Neural cell (in vitro differentiated cells): ENCODE measurements around the gene SMU1.

Source experiments
- EP300 ChIP-seq: fragments of 450-650 bp; conservative IDR thresholded peaks from 2 replicates; pipeline ENCODE4 v1.6.1; 2014; ENCODE audit warnings: antibody characterized with exemption, mild to moderate bottlenecking, moderate library complexity; ENCODE audit not compliant: poor library complexity, severe bottlenecking
- EZH2 ChIP-seq: fragments of 200-600, 300-800 bp; shearing (Covaris generic), sonication (generic); IDR thresholded peaks from 2 replicates; pipeline ENCODE4 v1.6.1; 2014; ENCODE audit warnings: antibody characterized with exemption, low read length, borderline replicate concordance, mild to moderate bottlenecking; ENCODE audit not compliant: insufficient read depth, poor library complexity, severe bottlenecking
- MXI1 ChIP-seq: fragments of 450-650 bp; conservative IDR thresholded peaks from 2 replicates; pipeline ENCODE4 v1.6.1; 2014; ENCODE audit warnings: antibody characterized with exemption, mild to moderate bottlenecking; ENCODE audit not compliant: poor library complexity, severe bottlenecking
- POLR2AphosphoS5 ChIP-seq: IDR thresholded peaks from 2 replicates; pipeline ENCODE4 v1.6.1; 2012
- RAD21 ChIP-seq: fragments of 450-650 bp; conservative IDR thresholded peaks from 2 replicates; pipeline ENCODE4 v1.6.1; 2014; ENCODE audit warnings: antibody characterized with exemption, mild to moderate bottlenecking, moderate library complexity
- TAF1 ChIP-seq: IDR thresholded peaks from 2 replicates; pipeline ENCODE4 v1.6.1; 2012; ENCODE audit warnings: low read depth
- TF ChIP-seq, protein P1 (sequence below): fragments of 450-650 bp; IDR thresholded peaks from 2 replicates; pipeline ENCODE4 v1.5.1; 2014; ENCODE audit warnings: antibody characterized with exemption, mild to moderate bottlenecking, moderate library complexity; ENCODE audit not compliant: poor library complexity, severe bottlenecking
- TF ChIP-seq, protein P2 (sequence below): IDR thresholded peaks from 2 replicates; pipeline ENCODE4 v1.6.1; 2012; ENCODE audit warnings: borderline replicate concordance

DNA sequence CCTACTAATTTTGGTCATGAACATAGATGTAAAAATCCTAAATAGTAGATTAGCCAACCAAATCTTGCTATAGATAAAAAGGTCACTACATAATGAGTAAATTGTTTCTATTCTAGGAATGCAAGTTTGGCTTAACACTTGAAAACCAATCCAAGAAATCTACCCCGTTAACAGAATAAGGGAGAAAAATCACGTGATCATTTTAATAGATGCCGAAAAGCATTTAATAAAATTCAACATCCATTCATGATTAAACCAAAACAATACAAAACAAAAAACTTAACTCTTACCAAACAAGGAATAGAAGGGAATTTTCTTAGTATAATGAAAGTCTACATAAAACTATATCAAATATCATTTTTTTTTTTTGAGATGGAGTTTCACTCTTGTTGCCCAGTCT lies 20.7 kb upstream of the SMU1 start:
- TF ChIP-seq POLR2AphosphoS5 = no peak
- TF ChIP-seq, protein P1, sequence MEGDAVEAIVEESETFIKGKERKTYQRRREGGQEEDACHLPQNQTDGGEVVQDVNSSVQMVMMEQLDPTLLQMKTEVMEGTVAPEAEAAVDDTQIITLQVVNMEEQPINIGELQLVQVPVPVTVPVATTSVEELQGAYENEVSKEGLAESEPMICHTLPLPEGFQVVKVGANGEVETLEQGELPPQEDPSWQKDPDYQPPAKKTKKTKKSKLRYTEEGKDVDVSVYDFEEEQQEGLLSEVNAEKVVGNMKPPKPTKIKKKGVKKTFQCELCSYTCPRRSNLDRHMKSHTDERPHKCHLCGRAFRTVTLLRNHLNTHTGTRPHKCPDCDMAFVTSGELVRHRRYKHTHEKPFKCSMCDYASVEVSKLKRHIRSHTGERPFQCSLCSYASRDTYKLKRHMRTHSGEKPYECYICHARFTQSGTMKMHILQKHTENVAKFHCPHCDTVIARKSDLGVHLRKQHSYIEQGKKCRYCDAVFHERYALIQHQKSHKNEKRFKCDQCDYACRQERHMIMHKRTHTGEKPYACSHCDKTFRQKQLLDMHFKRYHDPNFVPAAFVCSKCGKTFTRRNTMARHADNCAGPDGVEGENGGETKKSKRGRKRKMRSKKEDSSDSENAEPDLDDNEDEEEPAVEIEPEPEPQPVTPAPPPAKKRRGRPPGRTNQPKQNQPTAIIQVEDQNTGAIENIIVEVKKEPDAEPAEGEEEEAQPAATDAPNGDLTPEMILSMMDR = no peak
- TF ChIP-seq MXI1 = no peak
- no peak for TF ChIP-seq EZH2
- TF ChIP-seq EP300 = no peak
- no peak for TF ChIP-seq RAD21
- TF ChIP-seq, protein P2, sequence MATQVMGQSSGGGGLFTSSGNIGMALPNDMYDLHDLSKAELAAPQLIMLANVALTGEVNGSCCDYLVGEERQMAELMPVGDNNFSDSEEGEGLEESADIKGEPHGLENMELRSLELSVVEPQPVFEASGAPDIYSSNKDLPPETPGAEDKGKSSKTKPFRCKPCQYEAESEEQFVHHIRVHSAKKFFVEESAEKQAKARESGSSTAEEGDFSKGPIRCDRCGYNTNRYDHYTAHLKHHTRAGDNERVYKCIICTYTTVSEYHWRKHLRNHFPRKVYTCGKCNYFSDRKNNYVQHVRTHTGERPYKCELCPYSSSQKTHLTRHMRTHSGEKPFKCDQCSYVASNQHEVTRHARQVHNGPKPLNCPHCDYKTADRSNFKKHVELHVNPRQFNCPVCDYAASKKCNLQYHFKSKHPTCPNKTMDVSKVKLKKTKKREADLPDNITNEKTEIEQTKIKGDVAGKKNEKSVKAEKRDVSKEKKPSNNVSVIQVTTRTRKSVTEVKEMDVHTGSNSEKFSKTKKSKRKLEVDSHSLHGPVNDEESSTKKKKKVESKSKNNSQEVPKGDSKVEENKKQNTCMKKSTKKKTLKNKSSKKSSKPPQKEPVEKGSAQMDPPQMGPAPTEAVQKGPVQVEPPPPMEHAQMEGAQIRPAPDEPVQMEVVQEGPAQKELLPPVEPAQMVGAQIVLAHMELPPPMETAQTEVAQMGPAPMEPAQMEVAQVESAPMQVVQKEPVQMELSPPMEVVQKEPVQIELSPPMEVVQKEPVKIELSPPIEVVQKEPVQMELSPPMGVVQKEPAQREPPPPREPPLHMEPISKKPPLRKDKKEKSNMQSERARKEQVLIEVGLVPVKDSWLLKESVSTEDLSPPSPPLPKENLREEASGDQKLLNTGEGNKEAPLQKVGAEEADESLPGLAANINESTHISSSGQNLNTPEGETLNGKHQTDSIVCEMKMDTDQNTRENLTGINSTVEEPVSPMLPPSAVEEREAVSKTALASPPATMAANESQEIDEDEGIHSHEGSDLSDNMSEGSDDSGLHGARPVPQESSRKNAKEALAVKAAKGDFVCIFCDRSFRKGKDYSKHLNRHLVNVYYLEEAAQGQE = no peak
- TF ChIP-seq TAF1 = no peak
